Upper lobe of left lung (tissue), 6 donors: ENCODE results near the gene RNF150. TPM values are rescaled to one million over a fixed set of nuclear protein-coding genes. Genes with fewer than 3 reads are reported as not detected.

Experiments
- ATAC-seq, 2 donors: fragments of 200-7000 bp; cut with Tn5 transposase; one replicate each; pipeline ENCODE4 v1.9.1; 2022; ENCODE audit warnings: mild to moderate bottlenecking in 2 of 2, moderate library complexity in 2 of 2; ENCODE audit not compliant: low FRiP score in 2 of 2
- DNase-seq, 2 donors: peaks; one replicate each; pipeline ENCODE4 v3.0.0-alpha.2; 2019 to 2020
- H3K27ac ChIP-seq, 4 donors: fragments of 200-600 bp; sonication (generic); one replicate each; pipeline ENCODE4 v1.5.1; 2016 to 2019
- H3K27me3 ChIP-seq, 4 donors: fragments of 200-600 bp; sonication (generic); one replicate each; pipeline ENCODE4 v1.5.1; 2017 to 2019
- H3K36me3 ChIP-seq, 4 donors: fragments of 200-600 bp; sonication (generic); one replicate each; pipeline ENCODE4 v1.5.1; 2016 to 2019
- H3K4me1 ChIP-seq, 4 donors: fragments of 200-600 bp; sonication (generic); one replicate each; pipeline ENCODE4 v1.5.1; 2018 to 2019
- H3K4me3 ChIP-seq, 4 donors: fragments of 200-600 bp; sonication (generic); one replicate each; pipeline ENCODE4 v1.5.1; 2017 to 2019; ENCODE audit warnings: mild to moderate bottlenecking in 2 of 4, moderate library complexity in 1 of 4
- H3K9me3 ChIP-seq, 4 donors: fragments of 200-600 bp; sonication (generic); one replicate each; pipeline ENCODE4 v1.5.1; 2018 to 2019
- CTCF ChIP-seq, 6 experiments: fragments of 450-650 bp in 4 of 6; fragments of 200-600 bp in 2 of 6; sonication (generic) in 2 of 6; IDR thresholded peaks; one replicate each; pipeline ENCODE4 v1.5.1; 2016 to 2019; ENCODE audit warnings: antibody characterized with exemption in 6 of 6
- EP300 ChIP-seq, 4 donors: sonication (generic); formaldehyde crosslinking; IDR thresholded peaks; one replicate each; pipeline ENCODE4 v1.5.1; 2017; ENCODE audit warnings: antibody characterized with exemption in 4 of 4, control low read depth in 2 of 4
- POLR2A ChIP-seq, 4 donors: fragments of 450-650 bp; IDR thresholded peaks; one replicate each; pipeline ENCODE4 v1.5.1; 2016 to 2017; ENCODE audit warnings: antibody characterized with exemption in 4 of 4, mild to moderate bottlenecking in 2 of 4
- POLR2AphosphoS5 ChIP-seq, 2 donors: sonication (generic); formaldehyde crosslinking; IDR thresholded peaks; one replicate each; pipeline ENCODE4 v1.5.1; 2017; ENCODE audit warnings: antibody characterized with exemption in 2 of 2
- WGBS, 2 donors: methylation state at CpG; one replicate each; pipeline ENCODE4 v1.1.5; 2017 to 2018; 5-methylcytosine and 5-hydroxymethylcytosine counted together
- total RNA-seq, 6 donors: library from RNA; depleted of rRNA in 4 of 6; stranded (reverse); fragments of >200 nt in 4 of 6; gene quantifications; one replicate each; pipeline versions ENCODE4 v1.1.0 to v1.2.1, GENCODE V29; 2016 to 2021
- donor health status: DM: no; HTN: no; CAD: no; lungs with moderate emphysema.
- donor health status: DM: no; HTN: yes; CAD: no; lungs with severe emphysema.

Gene RNF150
- total RNA-seq, 6 donors from 2014 or later: 0.46 to 2.1 (median 1.4) TPM

GRCh38 chr4:141027421-141027820, 105.8 kb downstream of the RNF150 start:
- no peaks in the 10 kb centered on the region for H3K27me3 ChIP-seq
- H3K4me3 ChIP-seq: no peak overlapping the region
- no peaks in the 10 kb centered on the region for H3K36me3 ChIP-seq
- 8 to 19% methylated on average over 1 of the region's 1 CpG for WGBS, 2 donors
- no peaks in the 10 kb centered on the region for H3K9me3 ChIP-seq
- H3K4me1 ChIP-seq: peaks cover 0 to 10% (median under 1%) of the 10 kb centered on the region in 4 donors
- TF ChIP-seq CTCF (IDR thresholded peaks at IDR 0.05): no peak
- TF ChIP-seq EP300 (IDR thresholded peaks at IDR 0.05): peak in 1 of 4 donors; percentile 35
- no peak for TF ChIP-seq POLR2AphosphoS5 (IDR thresholded peaks at IDR 0.05)
- no peak overlapping the region for H3K27ac ChIP-seq
- ATAC-seq (peak; percentile 38 to 77), DNase-seq (peak in 1 of 2 donors; percentile 35)

GRCh38 chr4:141026900-141027299, 106.4 kb downstream of the RNF150 start:
- Histone ChIP-seq H3K4me3 (no peak overlapping the region), H3K27me3 (no peaks in the 10 kb centered on the region), H3K27ac (no peak overlapping the region), H3K4me1 (peaks cover 0 to 10% (median 2%) of the 10 kb centered on the region in 4 donors), H3K36me3 (no peaks in the 10 kb centered on the region), H3K9me3 (no peaks in the 10 kb centered on the region)
- TF ChIP-seq POLR2AphosphoS5 (IDR thresholded peaks at IDR 0.05): no peak
- no peak for TF ChIP-seq EP300 (IDR thresholded peaks at IDR 0.05)
- TF ChIP-seq POLR2A (IDR thresholded peaks at IDR 0.05): no peak
- no peak for TF ChIP-seq CTCF (IDR thresholded peaks at IDR 0.05)
- WGBS, 2 donors: 64 to 87% methylated on average over 7 of the region's 7 CpGs
- ATAC-seq: no peak
- no peak for DNase-seq

- no peaks in the 10 kb centered on the region for H3K27me3 ChIP-seq
- no peak overlapping the region for H3K4me3 ChIP-seq
- no peaks in the 10 kb centered on the region for H3K36me3 ChIP-seq
- H3K9me3 ChIP-seq: no peaks in the 10 kb centered on the region
- TF ChIP-seq CTCF (IDR thresholded peaks at IDR 0.05): no peak
- 90 to 94% methylated on average over 1 of the region's 1 CpG for WGBS, 2 donors
- peaks cover 0 to 7% (median 2%) of the 10 kb centered on the region in 4 donors for H3K4me1 ChIP-seq
- no peak overlapping the region for H3K27ac ChIP-seq
- DNase-seq: no peak
- ATAC-seq: no peak
Measured at GRCh38 chr4:141023051-141023450, 110.2 kb downstream of the RNF150 start.

- DNase-seq (no peak), ATAC-seq (no peak)
- no peaks in the 10 kb centered on the region for H3K27me3 ChIP-seq
- 52 to 61% methylated on average over 3 of the region's 3 CpGs for WGBS, 2 donors
- no peak for TF ChIP-seq POLR2AphosphoS5 (IDR thresholded peaks at IDR 0.05)
- TF ChIP-seq EP300 (IDR thresholded peaks at IDR 0.05): no peak
- no peak for TF ChIP-seq CTCF (IDR thresholded peaks at IDR 0.05)
- TF ChIP-seq POLR2A (IDR thresholded peaks at IDR 0.05): no peak
- H3K27ac ChIP-seq: no peak overlapping the region
- H3K9me3 ChIP-seq: no peaks in the 10 kb centered on the region
- peaks cover 0 to 3% (median 0%) of the 10 kb centered on the region in 4 donors for H3K4me1 ChIP-seq
- no peaks in the 10 kb centered on the region for H3K36me3 ChIP-seq
- H3K4me3 ChIP-seq: no peak overlapping the region
Measured at GRCh38 chr4:141022111-141022695, 111.1 kb downstream of the RNF150 start.

- H3K4me1 ChIP-seq: peaks cover 0 to 3% (median 0%) of the 10 kb centered on the region in 4 donors
- no peaks in the 10 kb centered on the region for H3K9me3 ChIP-seq
- no peak for DNase-seq
- no peak for TF ChIP-seq POLR2AphosphoS5 (IDR thresholded peaks at IDR 0.05)
- no peak for TF ChIP-seq EP300 (IDR thresholded peaks at IDR 0.05)
- TF ChIP-seq POLR2A (IDR thresholded peaks at IDR 0.05): no peak
- no peak for TF ChIP-seq CTCF (IDR thresholded peaks at IDR 0.05)
- no peaks in the 10 kb centered on the region for H3K36me3 ChIP-seq
- H3K27ac ChIP-seq: no peak overlapping the region
- H3K4me3 ChIP-seq: no peak overlapping the region
- WGBS, 2 donors: 47 to 69% methylated on average over 3 of the region's 3 CpGs
- no peak for ATAC-seq
- H3K27me3 ChIP-seq: no peaks in the 10 kb centered on the region
Measured at GRCh38 chr4:141021397-141022110, 111.7 kb downstream of the RNF150 start.
